Measurements from ENCODE around the gene PALLD.

Gene PALLD

DNA sequence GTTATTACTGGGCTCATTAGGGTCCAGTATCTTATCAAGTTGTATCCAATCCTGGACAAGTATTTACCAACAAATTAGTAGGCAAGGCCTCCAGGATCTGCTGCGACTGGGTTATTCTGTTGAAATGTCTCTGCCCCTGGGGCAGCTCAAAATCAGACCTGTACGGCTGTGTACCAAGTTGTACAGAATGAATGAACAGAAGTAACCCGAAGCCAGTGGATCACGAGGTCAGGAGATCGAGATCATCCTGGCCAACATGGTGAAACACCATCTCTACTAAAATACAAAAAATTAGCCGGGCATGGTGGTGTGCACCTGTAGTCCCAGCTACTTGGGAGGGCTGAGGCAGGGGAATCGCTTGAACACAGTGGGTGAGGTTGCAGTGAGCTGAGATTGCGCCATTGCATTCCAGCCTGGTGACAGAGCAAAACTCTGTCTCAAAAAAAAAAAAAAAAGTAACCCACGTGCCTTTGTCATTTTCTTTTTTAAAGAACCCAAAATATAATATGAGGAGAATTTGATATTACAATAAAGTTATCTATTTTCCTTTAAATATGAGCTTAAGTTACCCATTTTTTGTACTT is 385.9 kb downstream of the PALLD start:
- FAIRE-seq, result no peak

DNA sequence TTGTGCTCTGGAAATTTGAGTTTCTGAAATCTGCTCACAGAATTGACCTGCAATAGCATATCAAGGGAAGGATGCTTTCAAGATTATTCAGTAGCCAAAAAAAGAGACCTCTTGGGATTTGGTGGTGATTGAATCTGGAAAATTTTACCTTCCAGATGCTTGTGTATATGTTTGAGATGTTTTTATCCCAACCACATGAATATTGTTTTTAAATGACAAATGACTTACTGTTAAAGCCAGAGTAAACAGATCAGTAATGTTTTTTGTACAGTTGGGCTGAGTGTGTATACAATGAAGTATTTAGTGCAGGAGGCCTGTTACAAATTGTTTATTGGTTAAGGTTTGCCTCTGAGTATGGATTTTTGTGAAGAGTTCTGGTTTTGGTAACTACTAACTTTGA is 386.7 kb downstream of the PALLD start:
- no peak for FAIRE-seq

GRCh38 chr4:168884251-168885124 is 387.6 kb downstream of the PALLD start:
- FAIRE-seq, result no peak

- FAIRE-seq, result no peak
Observed at GRCh38 chr4:168885400-168885799, 388.5 kb downstream of the PALLD start.

DNA sequence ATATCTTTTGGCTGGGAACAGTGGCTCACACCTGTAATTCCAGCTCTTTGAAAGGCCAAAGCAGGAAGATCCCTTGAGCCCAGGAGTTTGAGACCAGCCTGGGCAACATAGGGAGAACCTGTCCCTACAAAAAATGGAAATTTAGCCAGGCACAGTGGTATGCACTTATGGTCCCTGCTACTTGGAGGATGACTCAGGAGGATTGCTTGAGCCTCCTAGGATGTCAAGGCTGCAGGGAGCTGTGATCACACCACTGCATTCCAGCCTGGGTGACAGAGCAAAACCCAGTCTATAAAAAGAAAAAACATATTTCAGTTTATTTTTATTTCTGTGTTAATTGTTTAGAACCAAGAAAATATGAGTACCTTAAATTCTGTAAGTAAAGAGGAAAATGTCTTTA is 389.5 kb downstream of the PALLD start:
- FAIRE-seq, result no peak

GRCh38 chr4:168887809-168888208 is 391.0 kb downstream of the PALLD start:
- FAIRE-seq, result no peak

GRCh38 chr4:168888715-168889215 is 391.9 kb downstream of the PALLD start:
- no peak for FAIRE-seq

GRCh38 chr4:168891086-168891485 is 394.2 kb downstream of the PALLD start:
- FAIRE-seq, result no peak

- no peak for FAIRE-seq
Observed at GRCh38 chr4:168891688-168892087, 394.8 kb downstream of the PALLD start.

DNA sequence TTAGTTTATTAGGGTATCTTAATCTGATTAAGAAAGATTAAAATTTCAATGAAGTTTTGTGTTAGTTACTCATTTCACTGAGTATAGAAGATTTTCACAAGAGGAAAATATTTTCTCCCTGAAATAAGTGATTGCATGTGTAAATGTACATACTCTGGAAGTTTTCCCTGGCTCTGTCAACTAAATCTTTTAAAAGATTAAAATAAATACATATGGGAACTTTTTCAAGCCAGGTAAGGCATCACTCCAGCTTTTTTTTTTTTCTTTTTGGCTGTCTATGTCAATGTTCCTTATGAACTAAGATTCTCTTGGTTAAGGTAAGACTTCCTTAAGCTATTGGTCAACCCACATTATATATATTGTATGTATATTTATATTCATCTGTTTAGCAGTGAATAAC is 395.6 kb downstream of the PALLD start:
- no peak for FAIRE-seq

DNA sequence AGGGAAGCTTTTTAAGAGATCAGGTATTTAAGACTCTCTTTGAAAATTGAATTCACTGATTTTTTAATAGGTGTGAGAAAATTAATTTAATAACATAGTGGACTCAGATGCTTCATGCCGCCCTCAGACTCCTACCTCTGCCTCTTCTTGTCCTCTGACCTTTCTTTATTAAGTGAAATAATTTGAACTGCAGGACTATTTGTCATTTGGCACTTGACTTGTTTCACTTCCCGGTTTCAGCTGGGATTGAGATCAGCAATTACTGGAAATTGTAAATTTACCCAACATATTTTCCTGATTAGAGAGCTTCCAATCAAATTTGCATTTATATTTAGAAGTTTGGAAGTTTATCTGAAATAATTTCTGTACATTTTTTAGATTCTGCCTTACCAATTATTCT is 396.4 kb downstream of the PALLD start:
- no peak for FAIRE-seq

GRCh38 chr4:168893807-168894206 is 397.0 kb downstream of the PALLD start:
- no peak for FAIRE-seq

- FAIRE-seq, result no peak
Observed at GRCh38 chr4:168900080-168900479, 403.2 kb downstream of the PALLD start.

- FAIRE-seq, result no peak
Observed at GRCh38 chr4:168907119-168907698, 410.4 kb downstream of the PALLD start.

DNA sequence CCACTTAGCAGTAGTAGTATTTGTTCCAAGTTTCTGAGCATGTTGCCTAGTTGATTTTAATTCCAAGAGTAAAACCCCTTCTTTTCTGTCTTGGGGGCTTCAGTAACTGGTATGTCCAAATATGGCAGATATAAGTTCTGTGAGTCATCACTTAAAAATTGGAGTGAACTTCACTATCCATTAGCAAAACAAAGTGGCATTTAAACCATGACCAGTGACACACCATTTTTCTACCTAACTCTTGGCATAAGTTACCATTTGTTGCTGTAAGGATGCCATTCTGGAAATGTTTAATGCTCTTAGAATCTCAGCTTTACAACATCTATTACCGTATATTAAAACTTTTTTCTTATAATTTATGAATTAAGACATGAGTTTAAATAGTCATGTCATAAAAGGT is 411.2 kb downstream of the PALLD start:
- FAIRE-seq, result no peak

DNA sequence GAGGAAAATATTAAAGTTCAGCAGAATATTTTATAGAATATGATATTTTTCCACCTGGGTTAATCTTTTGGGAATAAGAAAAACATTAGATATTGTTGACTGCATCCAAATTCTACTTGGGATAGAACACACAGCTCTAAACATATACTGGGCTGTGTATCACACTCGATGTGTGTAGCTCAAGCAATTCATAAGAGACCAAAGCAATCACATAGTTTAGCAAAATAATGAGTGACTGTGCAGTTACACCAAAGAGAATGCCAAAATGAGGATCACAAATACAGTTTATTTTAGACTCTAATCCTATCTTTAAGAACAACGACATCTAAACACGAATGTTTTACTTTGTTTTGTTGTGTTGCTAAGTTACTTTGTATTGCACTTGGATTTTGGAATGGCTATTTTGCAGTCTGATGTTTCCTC is 412.0 kb downstream of the PALLD start:
- no peak for FAIRE-seq

DNA sequence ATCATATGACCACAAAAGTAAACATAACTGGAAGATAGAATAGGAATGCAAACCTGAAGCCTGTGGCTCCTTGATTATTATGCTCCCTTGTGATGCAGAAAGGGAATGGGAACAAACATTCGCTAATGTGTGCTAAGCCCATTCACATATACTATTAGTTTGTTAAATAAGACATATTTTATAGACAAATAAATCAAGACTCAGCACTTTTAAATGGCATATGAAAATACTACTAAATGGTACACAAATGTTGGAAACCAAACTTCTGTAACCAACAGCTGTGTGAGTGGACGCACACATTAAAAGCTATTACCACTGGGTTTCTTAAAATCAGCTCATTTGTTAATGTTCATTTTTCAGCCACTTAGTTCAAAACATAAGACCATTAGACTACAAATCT is 417.2 kb downstream of the PALLD start:
- FAIRE-seq, result no peak

GRCh38 chr4:168917138-168917779 is 420.4 kb downstream of the PALLD start:
- FAIRE-seq, result peak; percentile 99

DNA sequence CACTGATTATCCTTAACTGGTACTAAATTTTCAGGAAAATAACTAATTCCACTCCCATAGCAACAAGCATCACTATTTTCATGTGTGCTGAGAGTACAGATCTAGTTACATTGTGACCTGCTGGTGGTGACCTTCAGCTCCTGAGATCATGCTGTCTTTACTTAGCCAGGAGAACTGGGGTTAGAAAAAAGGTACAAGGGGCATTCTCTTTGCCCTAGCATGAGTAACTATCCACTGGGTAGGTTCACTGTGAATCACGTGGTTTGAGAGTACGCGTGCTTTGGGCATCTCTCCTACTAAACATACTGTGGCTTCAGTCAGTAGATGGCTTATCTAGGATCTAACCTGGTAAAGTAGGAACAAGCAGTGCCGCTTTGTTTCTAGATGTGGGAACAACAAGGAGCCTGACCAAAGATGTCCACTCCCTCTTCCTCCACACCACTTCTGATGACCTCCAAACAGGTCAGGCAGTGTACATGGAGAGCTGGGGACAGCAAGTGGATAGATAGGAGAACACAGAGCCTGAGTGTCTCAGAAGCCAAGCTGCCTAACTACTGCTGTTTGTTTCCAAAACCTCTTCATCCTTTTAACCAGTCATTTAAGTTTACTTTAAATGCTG is 423.0 kb downstream of the PALLD start:
- FAIRE-seq, result no peak

GRCh38 chr4:168920441-168921065 is 423.7 kb downstream of the PALLD start:
- no peak for FAIRE-seq

DNA sequence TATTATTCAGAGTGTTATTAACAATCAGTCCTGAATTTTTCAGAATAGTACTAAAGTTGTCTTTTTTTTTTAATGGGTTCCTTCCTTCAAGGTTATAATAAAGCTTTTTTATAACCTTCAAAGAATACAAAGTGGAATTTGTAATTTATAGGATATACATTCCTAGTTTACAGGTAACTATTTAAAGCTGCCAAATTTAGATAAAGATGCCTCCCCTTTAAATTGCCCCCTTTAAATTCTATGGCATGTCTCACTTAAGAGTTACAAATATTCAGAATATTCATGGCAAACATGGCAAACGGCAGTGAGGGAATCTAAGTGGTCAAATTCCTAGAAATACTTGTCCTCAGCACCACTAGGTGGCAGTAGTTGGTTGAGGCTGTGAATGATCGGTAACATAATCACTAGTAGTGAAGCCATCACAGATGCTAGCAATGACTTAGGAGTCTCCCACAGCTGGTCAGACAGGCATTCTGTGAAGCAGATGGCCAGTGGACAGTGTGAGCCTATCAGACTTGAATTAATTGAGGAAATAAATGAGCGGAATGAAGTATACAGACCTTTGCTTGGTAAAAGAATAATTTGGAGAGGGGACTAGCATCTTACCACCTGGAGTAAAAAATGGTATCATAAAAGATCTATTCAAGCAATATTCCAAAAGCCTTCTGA is 426.8 kb downstream of the PALLD start:
- peak; percentile 89 for FAIRE-seq

DNA sequence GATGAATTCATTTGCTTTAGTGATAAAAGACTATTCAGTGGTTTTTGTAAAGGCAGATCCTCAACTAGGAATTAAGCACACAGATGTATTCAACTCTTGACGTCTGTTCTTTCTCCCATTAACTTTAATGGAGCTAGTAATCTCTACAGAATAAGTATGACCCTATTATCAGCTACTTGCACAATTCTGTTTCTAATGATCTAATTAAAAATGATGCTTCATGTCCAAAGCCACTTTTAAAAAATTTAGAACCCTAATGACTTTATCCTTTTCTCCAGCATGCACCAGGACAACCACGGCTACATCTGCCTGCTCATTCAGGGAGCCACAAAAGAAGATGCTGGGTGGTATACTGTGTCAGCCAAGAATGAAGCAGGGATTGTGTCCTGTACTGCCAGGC is 427.8 kb downstream of the PALLD start:
- no peak for FAIRE-seq
